ENCODE data around the gene KRTAP5-2. TPM values are rescaled to one million over a fixed set of nuclear protein-coding genes. Genes with fewer than 3 reads are reported as not detected.

KRTAP5-2 gene
- total RNA-seq, 2 donors from 2014 or later = not detected

DNA sequence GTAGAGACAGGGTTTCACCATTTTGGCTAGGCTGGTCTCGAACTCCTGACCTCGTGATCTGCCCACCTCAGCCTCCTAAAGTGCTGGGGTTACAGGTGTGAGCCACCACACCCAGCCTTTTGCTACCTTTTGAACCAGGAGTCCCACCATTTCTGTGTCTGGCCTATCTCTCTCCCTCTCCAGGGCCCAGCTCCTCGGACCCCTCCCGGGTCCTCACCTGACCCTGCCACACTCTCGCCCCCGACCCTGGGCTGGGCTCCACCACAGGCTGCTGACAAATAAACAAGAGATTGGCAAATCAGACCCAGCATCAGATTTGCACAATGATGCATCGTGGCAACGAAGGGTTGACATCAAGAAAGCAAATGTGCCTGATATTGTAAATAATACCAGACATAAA is 40.2 kb upstream of the KRTAP5-2 start:
- no peaks in the 10 kb centered on the region for H3K4me1 ChIP-seq
- no peaks in the 10 kb centered on the region for H3K27me3 ChIP-seq
- no peaks in the 10 kb centered on the region for H3K9me3 ChIP-seq
- H3K4me3 ChIP-seq = no peak overlapping the region
- no peak for DNase-seq (ENCODE audit: low spot score)
- TF ChIP-seq, protein P1, sequence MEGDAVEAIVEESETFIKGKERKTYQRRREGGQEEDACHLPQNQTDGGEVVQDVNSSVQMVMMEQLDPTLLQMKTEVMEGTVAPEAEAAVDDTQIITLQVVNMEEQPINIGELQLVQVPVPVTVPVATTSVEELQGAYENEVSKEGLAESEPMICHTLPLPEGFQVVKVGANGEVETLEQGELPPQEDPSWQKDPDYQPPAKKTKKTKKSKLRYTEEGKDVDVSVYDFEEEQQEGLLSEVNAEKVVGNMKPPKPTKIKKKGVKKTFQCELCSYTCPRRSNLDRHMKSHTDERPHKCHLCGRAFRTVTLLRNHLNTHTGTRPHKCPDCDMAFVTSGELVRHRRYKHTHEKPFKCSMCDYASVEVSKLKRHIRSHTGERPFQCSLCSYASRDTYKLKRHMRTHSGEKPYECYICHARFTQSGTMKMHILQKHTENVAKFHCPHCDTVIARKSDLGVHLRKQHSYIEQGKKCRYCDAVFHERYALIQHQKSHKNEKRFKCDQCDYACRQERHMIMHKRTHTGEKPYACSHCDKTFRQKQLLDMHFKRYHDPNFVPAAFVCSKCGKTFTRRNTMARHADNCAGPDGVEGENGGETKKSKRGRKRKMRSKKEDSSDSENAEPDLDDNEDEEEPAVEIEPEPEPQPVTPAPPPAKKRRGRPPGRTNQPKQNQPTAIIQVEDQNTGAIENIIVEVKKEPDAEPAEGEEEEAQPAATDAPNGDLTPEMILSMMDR (IDR thresholded peaks at IDR 0.05) = no peak
- H3K36me3 ChIP-seq = no peaks in the 10 kb centered on the region
- no peak overlapping the region for H3K27ac ChIP-seq

DNA sequence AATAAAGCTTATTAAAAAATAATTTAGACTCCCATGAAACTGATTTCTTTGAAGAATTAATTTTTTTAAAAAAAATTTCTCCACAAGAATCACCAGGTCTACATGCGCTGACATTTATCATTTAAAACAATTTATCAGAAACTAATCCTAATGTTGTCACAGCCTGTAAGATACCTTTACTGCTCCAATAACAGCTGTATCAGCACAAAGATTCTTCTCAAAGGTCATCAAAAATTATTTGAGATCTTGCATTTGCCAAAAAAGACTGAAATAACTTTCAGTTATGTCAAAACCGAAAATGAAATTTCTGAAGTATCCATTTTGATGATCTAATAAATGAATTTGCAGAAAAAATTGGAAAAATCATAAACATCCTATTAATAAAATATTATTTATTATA is 39.5 kb upstream of the KRTAP5-2 start:
- H3K4me3 ChIP-seq = no peak overlapping the region
- H3K4me1 ChIP-seq = no peaks in the 10 kb centered on the region
- H3K9me3 ChIP-seq = no peaks in the 10 kb centered on the region
- DNase-seq (ENCODE audit: low spot score) = no peak
- H3K27me3 ChIP-seq = no peaks in the 10 kb centered on the region
- TF ChIP-seq, protein P1 (IDR thresholded peaks at IDR 0.05) = no peak
- no peak overlapping the region for H3K27ac ChIP-seq
- no peaks in the 10 kb centered on the region for H3K36me3 ChIP-seq

DNA sequence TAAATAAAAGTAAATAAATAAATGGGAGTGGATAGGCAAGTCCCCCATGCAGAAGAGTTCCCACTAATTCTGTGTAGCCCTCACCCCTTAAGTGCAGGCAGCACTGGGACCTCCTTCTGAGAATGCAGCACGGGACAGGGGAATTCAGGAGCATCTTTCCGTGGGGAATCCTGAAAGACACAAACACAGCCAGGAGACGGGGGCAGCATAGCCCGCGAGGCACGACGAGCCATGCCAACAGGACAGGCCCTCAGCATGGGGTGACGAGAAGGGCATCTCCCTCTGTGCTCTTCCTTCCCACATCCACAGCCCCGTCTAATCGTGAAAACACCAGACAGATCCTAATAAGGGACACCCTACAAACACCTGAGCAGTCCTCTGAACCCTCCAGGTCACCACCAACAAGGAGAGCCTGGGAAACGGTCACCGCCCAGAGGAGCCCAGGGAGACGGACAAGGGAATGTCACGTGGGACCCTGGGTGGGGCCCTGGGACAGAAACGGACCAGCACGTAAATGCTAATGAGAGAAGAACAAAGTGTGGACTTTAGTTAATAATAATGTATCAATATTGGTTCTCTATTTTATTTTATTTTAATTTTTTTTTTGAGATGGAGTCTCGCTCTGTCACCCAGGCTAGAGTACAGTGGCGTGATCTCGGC is 38.3 kb upstream of the KRTAP5-2 start:
- Histone ChIP-seq H3K9me3 (no peaks in the 10 kb centered on the region), H3K4me1 (peaks cover 0 to 3% of the 10 kb centered on the region in 2 donors), H3K27me3 (no peaks in the 10 kb centered on the region), H3K36me3 (no peaks in the 10 kb centered on the region), H3K4me3 (no peak overlapping the region), H3K27ac (no peak overlapping the region)
- DNase-seq (ENCODE audit: low spot score) = no peak
- TF ChIP-seq, protein P1 (IDR thresholded peaks at IDR 0.05) = no peak

DNA sequence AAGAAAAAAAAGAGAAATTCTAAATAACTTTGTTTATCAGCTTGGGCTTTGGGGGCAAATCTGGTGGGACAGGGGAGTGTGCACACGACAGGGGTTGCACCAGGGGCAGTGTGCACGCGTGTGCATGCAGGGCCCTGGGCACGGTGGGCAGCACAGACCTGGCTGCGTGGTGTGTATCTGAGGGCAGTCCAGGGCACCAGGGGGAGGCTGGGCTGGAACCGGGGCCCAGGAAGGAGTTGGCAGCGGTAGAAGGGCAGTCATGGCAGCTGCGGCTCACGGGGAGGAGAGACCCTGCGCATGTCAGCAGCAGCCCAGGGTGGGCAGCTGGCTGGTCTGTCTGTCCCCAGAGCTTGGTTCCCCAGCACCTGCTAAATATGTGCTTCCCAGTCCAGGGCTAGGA is 35.8 kb upstream of the KRTAP5-2 start:
- peaks cover 0 to 3% of the 10 kb centered on the region in 2 donors for H3K4me1 ChIP-seq
- no peaks in the 10 kb centered on the region for H3K36me3 ChIP-seq
- no peaks in the 10 kb centered on the region for H3K27me3 ChIP-seq
- H3K27ac ChIP-seq = no peak overlapping the region
- no peaks in the 10 kb centered on the region for H3K9me3 ChIP-seq
- no peak for DNase-seq (ENCODE audit: low spot score)
- TF ChIP-seq, protein P1 (IDR thresholded peaks at IDR 0.05) = no peak
- no peak overlapping the region for H3K4me3 ChIP-seq

DNA sequence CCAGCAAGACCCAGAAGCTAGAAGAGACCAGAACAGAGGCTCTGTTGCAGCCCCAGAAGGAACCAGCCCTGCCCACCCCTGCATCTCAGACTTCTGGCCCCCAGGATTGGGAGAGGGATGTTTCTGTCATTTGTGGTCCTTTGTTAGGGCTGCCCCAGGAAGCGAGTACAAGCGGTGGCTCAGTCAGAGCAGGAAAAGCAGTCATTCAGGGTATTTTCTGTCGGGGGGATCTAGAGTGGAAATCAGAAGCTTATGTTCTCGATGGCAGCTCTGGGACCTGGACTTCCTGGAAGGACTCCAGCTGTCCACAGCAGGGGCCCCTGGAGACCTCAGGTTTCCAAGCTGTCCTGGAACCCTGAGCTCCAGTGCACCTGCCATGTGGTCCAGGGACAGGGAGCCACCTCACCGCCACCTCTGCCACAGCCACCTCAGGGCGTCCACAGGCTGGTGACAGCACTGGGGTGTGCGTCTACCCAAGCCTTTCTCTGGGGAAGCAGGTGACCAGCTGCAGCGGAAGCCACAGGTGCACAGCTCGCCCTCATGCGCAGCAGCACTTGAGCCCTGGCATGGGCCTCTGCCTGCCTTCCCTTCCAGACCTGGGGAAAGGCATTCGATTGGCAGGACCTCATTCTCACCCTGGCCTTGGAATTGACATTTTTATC is 34.1 kb upstream of the KRTAP5-2 start:
- Histone ChIP-seq H3K27ac (no peak overlapping the region), H3K27me3 (no peaks in the 10 kb centered on the region), H3K4me1 (peaks cover 0 to 3% of the 10 kb centered on the region in 2 donors), H3K9me3 (no peaks in the 10 kb centered on the region), H3K36me3 (no peaks in the 10 kb centered on the region), H3K4me3 (no peak overlapping the region)
- DNase-seq (ENCODE audit: low spot score) = no peak
- TF ChIP-seq, protein P1 (IDR thresholded peaks at IDR 0.05) = no peak

Data from right atrium auricular region (tissue), 2 donors.